IMR-90 (cell line): Measurements from ENCODE around the gene GOLGA6C. TPM values are rescaled to one million over a fixed set of nuclear protein-coding genes. Genes with fewer than 3 reads are reported as not detected.

Source experiments
- ATAC-seq: fragments of 200-7000 bp; cut with Tn5 transposase; 2 replicates; pipeline ENCODE4 v1.9.1; 2020; ENCODE audit warnings: low read depth, mild to moderate bottlenecking, moderate library complexity
- BruUV-seq: library from RNA; stranded (reverse); fragments of 400-500 nt; replicated peaks from 2 replicates; lab custom pipeline; 2021; lab: Mats Ljungman, UMichigan
- CTCF ChIA-PET: fragments of 300-600 bp; formaldehyde crosslinking; extraction: SDS; loops from one replicate; lab custom pipeline; 2021; ENCODE audit warnings: antibody characterized with exemption; lab: Yijun Ruan, JAX
- POLR2A ChIA-PET: fragments of 300-600 bp; sonication (Branson Sonifier 250); formaldehyde crosslinking; loops from one replicate; lab custom pipeline; 2022; ENCODE audit warnings: antibody characterized with exemption; ENCODE audit not compliant: unreplicated experiment; lab: Charles Lee
- DNase-seq: peaks from one replicate; pipeline ENCODE4 v3.0.0; 2013
- H2AFZ ChIP-seq: replicated peaks from 2 replicates; pipeline ENCODE3; 2013; ENCODE audit warnings: low read length, mild to moderate bottlenecking; ENCODE audit not compliant: poor library complexity
- H2AK5ac ChIP-seq: 2 replicates; pipeline ENCODE4 v1.6.1; 2013; ENCODE audit warnings: low read depth, low read length, inconsistent platforms
- H2AK9ac ChIP-seq: replicated peaks from 2 replicates; pipeline ENCODE3; 2013; ENCODE audit warnings: mild to moderate bottlenecking, low read depth, low read length, moderate library complexity; ENCODE audit not compliant: poor library complexity
- H2BK120ac ChIP-seq: 2 replicates; pipeline ENCODE4 v1.6.1; 2013; ENCODE audit warnings: low read depth, low read length, inconsistent platforms
- H2BK15ac ChIP-seq: 3 replicates; pipeline ENCODE4 v1.6.1; 2013; ENCODE audit warnings: low read depth, low read length, inconsistent platforms
- H2BK20ac ChIP-seq: 2 replicates; pipeline ENCODE4 v1.6.1; 2013; ENCODE audit warnings: low read depth, mild to moderate bottlenecking, inconsistent platforms, low read length, moderate library complexity
- H2BK5ac ChIP-seq: 2 replicates; pipeline ENCODE4 v1.6.1; 2013; ENCODE audit warnings: mild to moderate bottlenecking, low read depth, low read length, inconsistent platforms; ENCODE audit not compliant: poor library complexity, severe bottlenecking
- H3K14ac ChIP-seq: replicated peaks from 2 replicates; pipeline ENCODE4 v1.6.1; 2013; ENCODE audit warnings: low read depth, low read length, inconsistent platforms
- H3K18ac ChIP-seq: 2 replicates; pipeline ENCODE4 v1.6.1; 2013; ENCODE audit warnings: low read depth, low read length, control low read depth
- H3K23ac ChIP-seq: 2 replicates; pipeline ENCODE4 v1.6.1; 2013; ENCODE audit warnings: low read depth, low read length, inconsistent platforms
- H3K27ac ChIP-seq: 2 replicates; pipeline ENCODE4 v1.5.1; 2013; ENCODE audit warnings: mild to moderate bottlenecking, control low read depth, low read length; ENCODE audit not compliant: insufficient read depth
- H3K27me3 ChIP-seq: 2 replicates; pipeline ENCODE4 v1.6.1; 2013; ENCODE audit warnings: low read length; ENCODE audit not compliant: control insufficient read depth, insufficient read depth
- H3K36me3 ChIP-seq: 2 replicates; pipeline ENCODE4 v1.6.1; 2013; ENCODE audit warnings: low read length, mixed read lengths; ENCODE audit not compliant: control insufficient read depth, insufficient read depth
- H3K4ac ChIP-seq: 2 replicates; pipeline ENCODE4 v1.6.1; 2013; ENCODE audit warnings: low read depth, low read length, inconsistent platforms
- H3K4me1 ChIP-seq: 2 replicates; pipeline ENCODE4 v1.6.1; 2013; ENCODE audit warnings: low read length, mixed read lengths; ENCODE audit not compliant: control insufficient read depth, insufficient read depth
- H3K4me2 ChIP-seq: 2 replicates; pipeline ENCODE4 v1.6.1; 2013; ENCODE audit warnings: low read depth, mild to moderate bottlenecking, control low read depth, low read length, moderate library complexity
- H3K4me3 ChIP-seq: 2 replicates; pipeline ENCODE4 v1.5.1; 2013; ENCODE audit warnings: low read depth, mild to moderate bottlenecking, control low read depth, low read length, moderate library complexity; ENCODE audit not compliant: insufficient read depth
- H3K56ac ChIP-seq: 2 replicates; pipeline ENCODE4 v1.6.1; 2013; ENCODE audit warnings: low read length, inconsistent platforms; ENCODE audit not compliant: insufficient read depth; ENCODE audit errors: extremely low read depth
- H3K79me1 ChIP-seq, 2 experiments: 2 replicates each; pipeline ENCODE4 v1.6.1; 2013; ENCODE audit warnings: low read length in 2 of 2, inconsistent platforms in 1 of 2, low read depth in 1 of 2
- H3K9ac ChIP-seq: 2 replicates; pipeline ENCODE4 v1.6.1; 2013; ENCODE audit warnings: low read depth, low read length, control low read depth
- H3K9me1 ChIP-seq: 2 replicates; pipeline ENCODE4 v1.6.1; 2013; ENCODE audit warnings: low read length, inconsistent platforms; ENCODE audit not compliant: insufficient read depth
- H3K9me3 ChIP-seq: 2 replicates; pipeline ENCODE4 v1.6.1; 2013; ENCODE audit warnings: low read length; ENCODE audit not compliant: control insufficient read depth, insufficient read depth
- H4K20me1 ChIP-seq: 2 replicates; pipeline ENCODE4 v1.6.1; 2013; ENCODE audit warnings: low read length, inconsistent platforms; ENCODE audit not compliant: insufficient read depth
- H4K5ac ChIP-seq: 2 replicates; pipeline ENCODE4 v1.6.1; 2013; ENCODE audit warnings: mild to moderate bottlenecking, low read depth, low read length, control low read depth
- H4K8ac ChIP-seq, 2 experiments: 2 replicates each; pipeline ENCODE4 v1.6.1; 2013; ENCODE audit warnings: low read depth in 2 of 2, low read length in 2 of 2, control low read depth in 1 of 2, inconsistent platforms in 1 of 2
- H4K91ac ChIP-seq: 2 replicates; pipeline ENCODE4 v1.6.1; 2013; ENCODE audit warnings: low read depth, low read length, inconsistent platforms; ENCODE audit not compliant: insufficient read depth
- ELK1 ChIP-seq: fragments of 150-350 bp; IDR thresholded peaks from 2 replicates; pipeline ENCODE4 v1.6.1; 2016; ENCODE audit warnings: low read depth, mild to moderate bottlenecking, low read length, moderate library complexity, borderline replicate concordance
- MAFK ChIP-seq: IDR thresholded peaks from 2 replicates; pipeline ENCODE4 v1.6.1; 2012; ENCODE audit warnings: low read depth, low read length, improper control_type of control experiment
- RFX5 ChIP-seq: IDR thresholded peaks from 2 replicates; pipeline ENCODE4 v1.8.0; 2012; ENCODE audit warnings: low read depth, mild to moderate bottlenecking, low read length, moderate library complexity
- SMC3 ChIP-seq: fragments of 150-350 bp; IDR thresholded peaks from 2 replicates; pipeline ENCODE4 v1.6.1; 2016; ENCODE audit warnings: low read depth, mild to moderate bottlenecking, antibody characterized with exemption, low read length, moderate library complexity
- WGBS, 2 experiments: methylation state at CpG; one replicate each; pipeline versions ENCODE4 v1.1.5 to v1.1.7; 2013; ENCODE audit warnings: missing lambda C conversion rate in 2 of 2; ENCODE audit not compliant: insufficient read length in 1 of 2; ENCODE audit errors: extremely low coverage in 2 of 2; 5-methylcytosine and 5-hydroxymethylcytosine counted together
- dilution Hi-C: fragments of 300-500 bp; cut with HindIII; formaldehyde crosslinking; loops from one replicate; pipeline ENCODE4 v1.14.3; 2018; ENCODE audit warnings: low sequenced_read_pairs; ENCODE audit not compliant: unreplicated experiment
- in situ Hi-C: fragments of 300-500 bp; cut with MboI; formaldehyde crosslinking; loops from 3 replicates; pipeline ENCODE4 v1.14.3; 2019; ENCODE audit warnings: low sequenced_read_pairs, inconsistent platforms, mixed read lengths
- intact Hi-C: fragments of 100-400 bp; cut with micrococcal nuclease; formaldehyde crosslinking; loops from 2 replicates; pipeline ENCODE4 v1.10.0; 2022
- polyA plus RNA-seq, 3 experiments: library from polyadenylated mRNA; depleted of rRNA; stranded (reverse); fragments of >200 nt; gene quantifications; 2 replicates each; pipeline ENCODE4 v1.2.3, GENCODE V29; 2012; ENCODE audit warnings: low replicate concordance in 1 of 3
- total RNA-seq: library from RNA; depleted of rRNA; stranded (reverse); fragments of >200 nt; gene quantifications from 2 replicates; pipeline ENCODE4 v1.2.3, GENCODE V29; 2012

The GOLGA6C gene
- total and polyA plus RNA-seq, 2 of the 4 experiments (the other 2 are of a cell fraction), result not detected

- H3K4me3 ChIP-seq, result no peak overlapping the region
- intact Hi-C loops (no loop called here), dilution Hi-C loops (no loop called here), in situ Hi-C loops (no loop called here)
- H3K18ac ChIP-seq, result no peak overlapping the region
- H3K27me3 ChIP-seq, result peaks cover 61% of the 10 kb centered on the region
- H2AFZ ChIP-seq, result no peak overlapping the region
- POLR2A ChIA-PET, result no interaction called here
- no peaks in the 10 kb centered on the region for H3K9me1 ChIP-seq
- CTCF ChIA-PET, result no interaction called here
- BruUV-seq, result no TSS peak
- no peak overlapping the region for H4K91ac ChIP-seq
- H2BK120ac ChIP-seq, result no peak overlapping the region
- no peak overlapping the region for H4K8ac ChIP-seq
- H3K36me3 ChIP-seq, result no peaks in the 10 kb centered on the region
- ATAC-seq, result no peak
- H2BK5ac ChIP-seq, result no peak overlapping the region
- TF ChIP-seq SMC3 (no peak), RFX5 (no peak), ELK1 (no peak), MAFK (no peak)
- no peak overlapping the region for H3K56ac ChIP-seq
- WGBS, 2 experiments, result 70% methylated on average over 2 of the region's 9 CpGs; no CpG with 5 or more reads in 1 of the 2 experiments
- H3K14ac ChIP-seq, result no peak overlapping the region
- no peak overlapping the region for H3K27ac ChIP-seq
- no peaks in the 10 kb centered on the region for H4K20me1 ChIP-seq
- H3K4me1 ChIP-seq, result no peaks in the 10 kb centered on the region
- no peak overlapping the region for H2AK5ac ChIP-seq
- H3K23ac ChIP-seq, result no peak overlapping the region
- no peak overlapping the region for H4K5ac ChIP-seq
- no peak overlapping the region for H3K4me2 ChIP-seq
- no peak overlapping the region for H2BK15ac ChIP-seq
- no peaks in the 10 kb centered on the region for H3K79me1 ChIP-seq
- H3K4ac ChIP-seq, result no peak overlapping the region
- H2AK9ac ChIP-seq, result no peak overlapping the region
- H3K9me3 ChIP-seq, result no peaks in the 10 kb centered on the region
- H2BK20ac ChIP-seq, result no peak overlapping the region
- no peak for DNase-seq
- H3K9ac ChIP-seq, result no peak overlapping the region
These were observed 29.3 kb upstream of the GOLGA6C start for GRCh38 chr15:75228787-75229186.
